HG03342 (cell line): ENCODE results near the gene HNRNPA0.

Source experiments
- ATAC-seq: cut with Tn5 transposase; IDR thresholded peaks from one replicate; pipeline ENCODE4 v1.9.1; 2021; ENCODE audit warnings: mild to moderate bottlenecking, moderate library complexity; ENCODE audit not compliant: unreplicated experiment

HNRNPA0 gene

GRCh38 chr5:137728048-137728447 lies 26.1 kb downstream of the HNRNPA0 start:
- ATAC-seq: no peak

- no peak for ATAC-seq
Measured at GRCh38 chr5:137727623-137728022, 26.5 kb downstream of the HNRNPA0 start.

- ATAC-seq: no peak
Measured at GRCh38 chr5:137724251-137724650, 29.9 kb downstream of the HNRNPA0 start.

GRCh38 chr5:137718611-137719010 lies 35.6 kb downstream of the HNRNPA0 start:
- no peak for ATAC-seq

- ATAC-seq: no peak
Measured at GRCh38 chr5:137716337-137716736, 37.8 kb downstream of the HNRNPA0 start.

GRCh38 chr5:137715456-137715855 lies 38.7 kb downstream of the HNRNPA0 start:
- no peak for ATAC-seq

GRCh38 chr5:137714946-137715345 lies 39.2 kb downstream of the HNRNPA0 start:
- ATAC-seq: no peak

GRCh38 chr5:137714494-137714893 lies 39.7 kb downstream of the HNRNPA0 start:
- ATAC-seq: no peak

GRCh38 chr5:137712139-137712667 lies 42.0 kb downstream of the HNRNPA0 start:
- ATAC-seq: no peak

GRCh38 chr5:137710086-137710485 lies 44.1 kb downstream of the HNRNPA0 start:
- ATAC-seq: no peak

GRCh38 chr5:137708796-137709559 lies 45.2 kb downstream of the HNRNPA0 start:
- ATAC-seq: no peak

- no peak for ATAC-seq
Measured at GRCh38 chr5:137708062-137708461, 46.1 kb downstream of the HNRNPA0 start.

GRCh38 chr5:137706841-137707240 lies 47.3 kb downstream of the HNRNPA0 start:
- ATAC-seq: no peak

GRCh38 chr5:137705106-137705505 lies 49.1 kb downstream of the HNRNPA0 start:
- ATAC-seq: no peak

- no peak for ATAC-seq
Measured at GRCh38 chr5:137703565-137703964, 50.6 kb downstream of the HNRNPA0 start.

GRCh38 chr5:137700282-137700680 lies 53.9 kb downstream of the HNRNPA0 start:
- ATAC-seq: no peak

- no peak for ATAC-seq
Measured at GRCh38 chr5:137699336-137700281, 54.6 kb downstream of the HNRNPA0 start.

- no peak for ATAC-seq
Measured at GRCh38 chr5:137696481-137696880, 57.7 kb downstream of the HNRNPA0 start.

GRCh38 chr5:137695651-137696428 lies 58.3 kb downstream of the HNRNPA0 start:
- no peak for ATAC-seq
